HepG2 (cell line): ENCODE data around the gene NPB. TPM values are rescaled to one million over a fixed set of nuclear protein-coding genes. Genes with fewer than 3 reads are reported as not detected.

Experiments
- HHEX ChIP-seq: IDR thresholded peaks from 2 replicates; pipeline ENCODE4 v1.6.1; 2016; ENCODE audit warnings: control low read depth
- MAX ChIP-seq: IDR thresholded peaks from 2 replicates; pipeline ENCODE4 v1.6.1; 2012; ENCODE audit warnings: inconsistent platforms
- MEIS2 ChIP-seq: sonication (generic); formaldehyde crosslinking; IDR thresholded peaks from 2 replicates; pipeline ENCODE4 v1.9.0; 2021; ENCODE audit warnings: mild to moderate bottlenecking, missing genetic modification reagents
- NFATC3 ChIP-seq: sonication (generic); formaldehyde crosslinking; IDR thresholded peaks from 2 replicates; pipeline ENCODE4 v1.5.1; 2020; ENCODE audit warnings: mild to moderate bottlenecking, missing genetic modification reagents
- POLR2G ChIP-seq: fragments of 200-400 bp; formaldehyde crosslinking; IDR thresholded peaks from 2 replicates; pipeline ENCODE4 v1.6.1; 2018; ENCODE audit warnings: mild to moderate bottlenecking, low read depth, low read length, moderate library complexity
- PPARG ChIP-seq: conservative IDR thresholded peaks from 2 replicates; pipeline ENCODE4 v1.6.1; 2016; ENCODE audit warnings: missing biosample characterization, missing genetic modification reagents
- SALL2 ChIP-seq: sonication (generic); formaldehyde crosslinking; IDR thresholded peaks from 2 replicates; pipeline ENCODE4 v1.8.1; 2023; ENCODE audit warnings: mild to moderate bottlenecking, missing genetic modification reagents, inconsistent platforms
- STAT6 ChIP-seq: sonication (generic); formaldehyde crosslinking; IDR thresholded peaks from 2 replicates; pipeline ENCODE4 v1.4.0; 2020; ENCODE audit warnings: missing genetic modification reagents, mild to moderate bottlenecking, borderline replicate concordance
- ZNF142 ChIP-seq: sonication (generic); formaldehyde crosslinking; IDR thresholded peaks from 2 replicates; pipeline ENCODE4 v1.4.0; 2020; ENCODE audit warnings: missing genetic modification reagents
- ZNF160 ChIP-seq: sonication (generic); formaldehyde crosslinking; IDR thresholded peaks from 2 replicates; pipeline ENCODE4 v1.8.0; 2022; ENCODE audit warnings: mild to moderate bottlenecking, inconsistent platforms, missing genetic modification reagents
- ZNF451 ChIP-seq: sonication (generic); formaldehyde crosslinking; IDR thresholded peaks from 2 replicates; pipeline ENCODE4 v1.5.0; 2020; ENCODE audit warnings: mild to moderate bottlenecking, missing genetic modification reagents
- ZNF512 ChIP-seq: sonication (generic); formaldehyde crosslinking; IDR thresholded peaks from 2 replicates; pipeline ENCODE4 v1.4.0; 2020; ENCODE audit warnings: mild to moderate bottlenecking, missing genetic modification reagents
- ZNF761 ChIP-seq: sonication (generic); formaldehyde crosslinking; conservative IDR thresholded peaks from 2 replicates; pipeline ENCODE4 v1.4.0; 2020; ENCODE audit warnings: mild to moderate bottlenecking, missing genetic modification reagents
- ZNF770 ChIP-seq: sonication (generic); formaldehyde crosslinking; IDR thresholded peaks from 2 replicates; pipeline ENCODE4 v1.5.0; 2020; ENCODE audit warnings: mild to moderate bottlenecking, missing genetic modification reagents
- ZZZ3 ChIP-seq: sonication (generic); formaldehyde crosslinking; IDR thresholded peaks from 2 replicates; pipeline ENCODE4 v1.4.0; 2020; ENCODE audit warnings: missing genetic modification reagents, mild to moderate bottlenecking, borderline replicate concordance
- polyA plus RNA-seq, 8 experiments: library from polyadenylated mRNA; depleted of rRNA in 3 of 8; stranded (reverse) in 7 of 8; unstranded in 1 of 8; fragments of >200 nt; fragmentation: Illumina TruSeq in 4 of 8; extraction: Trizol in 4 of 8; gene quantifications; 2 replicates each; pipeline versions ENCODE4 v1.2.1 to v1.2.3, GENCODE V29; 2011 to 2016; ENCODE audit warnings: low read depth in 4 of 8, missing spikeins in 1 of 8, mixed read lengths in 1 of 8; ENCODE audit not compliant: insufficient read depth in 1 of 8
- total RNA-seq, 5 experiments: library from RNA; depleted of rRNA; stranded (reverse); fragments of >200 nt; fragmentation: Illumina TruSeq; extraction: Trizol; gene quantifications; 2 replicates each; pipeline ENCODE4 v1.2.3, GENCODE V29; 2016; ENCODE audit warnings: low read depth in 1 of 5

NPB gene
- total and polyA plus RNA-seq, 2 of the 13 experiments (the other 11 are each of a cell fraction or from before 2014, with no cell fraction given), result 0.11 to 0.93 TPM

- 0 out of 2 replicates have a peak, but pooled peaks have one; percentile 12 for TF ChIP-seq NFATC3
- peak; percentile 15; the same call in 1 of the 2 replicates for TF ChIP-seq ZNF770 (CRISPR knock-in tag)
- TF ChIP-seq MEIS2 (CRISPR knock-in tag), result peak; percentile 68; the same call in 1 of the 2 replicates
- no peak for TF ChIP-seq ZNF512 (CRISPR knock-in tag)
- peak; percentile 78 for TF ChIP-seq ZNF761 (CRISPR knock-in tag)
- peak; percentile 59 for TF ChIP-seq MAX
- TF ChIP-seq ZNF451, result peak; percentile 96
- peak; percentile 90; the same call in 1 of the 2 replicates for TF ChIP-seq ZZZ3 (CRISPR knock-in tag)
- peak; percentile 54; the same call in 1 of the 2 replicates for TF ChIP-seq PPARG (CRISPR knock-in tag)
- TF ChIP-seq HHEX (CRISPR knock-in tag), result no peak
- TF ChIP-seq STAT6 (CRISPR knock-in tag), result peak; percentile 61; the same call in 1 of the 2 replicates
- TF ChIP-seq POLR2G, result peak; percentile 56
- TF ChIP-seq ZNF142 (CRISPR knock-in tag), result peak; percentile 86
- TF ChIP-seq SALL2 (CRISPR knock-in tag), result peak; percentile 98
- 0 out of 2 replicates have a peak, but pooled peaks have one; percentile 78 for TF ChIP-seq ZNF160 (CRISPR knock-in tag)
Measured at GRCh38 chr17:81927653-81928543, 25.9 kb downstream of the NPB start, which contains the start of gene MAFG (continued).
